DMS53 treated with DMSO at 0.1 percent for 48 hours (cell line): ENCODE data around the gene SCYGR2.
A peak's percentile ranks its signal among the peaks of the same experiment; 100 is the strongest.

ENCODE experiments used
- DNase-seq: peaks from one replicate; lab custom pipeline; 2025; ENCODE audit not compliant: unreplicated experiment; lab: John Stamatoyannopoulos, UW

SCYGR2 gene

DNA sequence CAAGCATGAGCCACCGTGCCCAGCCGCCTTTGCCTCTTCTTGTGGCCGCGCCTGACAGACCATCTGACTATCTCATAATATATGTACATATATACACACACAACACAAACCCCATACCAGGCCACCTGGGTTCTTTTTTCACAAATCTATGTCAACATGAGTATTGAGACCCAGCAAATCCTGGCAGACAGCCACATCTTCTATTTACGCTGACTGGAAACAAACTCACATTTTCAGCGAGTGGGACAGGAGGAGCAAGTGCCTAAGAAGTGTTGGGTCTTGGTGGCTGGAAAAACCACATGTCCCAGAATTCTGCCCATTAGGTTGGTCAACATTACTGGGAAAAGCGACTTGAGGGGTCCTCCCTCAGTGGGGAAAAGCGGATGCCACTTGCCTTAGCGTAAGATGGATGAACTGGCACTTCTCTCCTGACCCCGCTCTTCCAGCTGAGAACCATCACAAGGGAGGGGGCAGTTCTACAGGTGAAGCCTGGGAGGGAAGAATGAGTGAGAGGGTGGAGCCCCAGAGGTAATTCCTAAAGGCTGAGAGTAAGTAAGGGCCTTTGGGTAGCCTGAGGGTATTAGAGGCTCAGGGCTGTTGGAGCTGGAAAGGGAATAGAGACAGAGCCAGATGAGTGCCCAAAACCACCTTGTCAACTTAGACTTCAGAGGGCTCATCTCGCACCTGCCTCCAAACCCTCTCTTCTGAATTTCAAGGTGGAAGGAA, 14.0 kb downstream of the SCYGR2 start:
- peak; percentile 35 for DNase-seq

GRCh38 chr2:227613272-227613660, 14.6 kb downstream of the SCYGR2 start:
- DNase-seq = no peak

- no peak for DNase-seq
Measured at GRCh38 chr2:227614246-227614645, 15.6 kb downstream of the SCYGR2 start.

GRCh38 chr2:227614740-227615139, 16.0 kb downstream of the SCYGR2 start, which contains the start of gene SCYGR3:
Gene SCYGR3 (minus strand): TSS chr2:227614840. CDS start chr2:227614840, 0 bp downstream.
- DNase-seq = no peak

DNA sequence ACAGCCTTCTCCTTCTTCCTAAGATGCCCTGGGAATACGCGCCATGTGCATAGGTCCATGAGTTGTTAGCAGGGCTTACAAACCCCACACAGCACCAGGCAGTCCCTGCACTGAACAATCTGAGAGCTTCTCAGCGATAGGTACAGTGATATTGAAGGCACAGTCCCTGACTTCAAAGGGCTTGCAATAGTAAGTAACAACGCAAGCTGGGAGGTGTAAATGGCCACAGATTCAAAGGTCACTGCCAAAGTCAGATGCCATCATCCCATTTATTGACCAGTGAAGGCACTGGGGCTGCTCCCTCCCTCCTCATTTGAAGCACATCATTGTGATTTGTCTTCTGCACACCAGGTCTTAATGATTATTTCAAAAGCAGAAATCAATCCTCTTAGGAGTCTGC, 16.5 kb downstream of the SCYGR2 start:
- no peak for DNase-seq

GRCh38 chr2:227615906-227616305, 17.2 kb downstream of the SCYGR2 start:
- DNase-seq = no peak

GRCh38 chr2:227616631-227617030, 17.9 kb downstream of the SCYGR2 start:
- DNase-seq = no peak

DNA sequence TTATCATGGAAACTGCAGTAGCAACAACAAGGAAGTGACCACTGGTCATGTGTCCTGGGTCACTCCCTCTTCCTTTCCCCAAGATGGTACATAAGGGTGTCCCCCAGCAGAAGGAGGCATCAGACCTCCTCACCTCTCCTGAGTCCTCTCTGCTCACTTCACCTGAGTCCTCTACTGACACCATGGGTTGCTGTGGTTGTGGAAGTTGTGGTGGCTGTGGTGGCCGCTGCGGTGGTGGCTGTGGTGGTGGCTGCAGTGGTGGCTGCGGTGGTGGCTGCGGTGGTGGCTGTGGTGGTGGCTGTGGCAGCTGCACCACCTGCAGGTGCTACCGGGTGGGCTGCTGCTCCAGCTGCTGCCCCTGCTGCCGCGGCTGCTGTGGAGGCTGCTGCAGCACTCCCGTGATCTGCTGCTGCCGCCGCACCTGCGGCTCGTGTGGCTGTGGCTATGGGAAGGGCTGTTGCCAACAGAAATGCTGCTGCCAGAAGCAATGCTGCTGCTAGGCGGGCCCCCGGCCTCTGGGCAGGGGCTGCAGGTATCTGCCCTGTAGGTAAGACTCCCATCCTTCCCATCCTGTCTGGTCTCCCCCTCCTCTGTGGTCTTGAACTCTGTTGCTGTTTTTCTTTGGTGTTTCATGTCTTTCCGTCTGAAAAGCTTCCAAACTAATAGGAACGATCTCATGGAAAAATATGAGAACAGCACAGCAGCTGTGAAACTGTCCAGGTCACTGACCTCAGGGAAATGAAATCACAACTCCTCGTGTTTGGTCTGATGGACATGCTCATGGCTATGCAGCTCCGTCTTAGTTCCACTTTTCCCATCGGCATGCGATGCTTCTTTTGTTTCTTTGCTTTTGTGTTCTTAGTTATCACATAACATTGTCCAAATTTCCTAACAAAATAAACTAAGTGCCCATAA, 18.9 kb downstream of the SCYGR2 start, which contains the start of gene SCYGR4:
SCYGR4 (plus strand) TSS at position 183 of the 915 bp plus-strand sequence; CDS start at position 183, 0 bp downstream.
- no peak for DNase-seq

- DNase-seq = no peak
Measured at GRCh38 chr2:227623226-227623625, 24.5 kb downstream of the SCYGR2 start.

DNA sequence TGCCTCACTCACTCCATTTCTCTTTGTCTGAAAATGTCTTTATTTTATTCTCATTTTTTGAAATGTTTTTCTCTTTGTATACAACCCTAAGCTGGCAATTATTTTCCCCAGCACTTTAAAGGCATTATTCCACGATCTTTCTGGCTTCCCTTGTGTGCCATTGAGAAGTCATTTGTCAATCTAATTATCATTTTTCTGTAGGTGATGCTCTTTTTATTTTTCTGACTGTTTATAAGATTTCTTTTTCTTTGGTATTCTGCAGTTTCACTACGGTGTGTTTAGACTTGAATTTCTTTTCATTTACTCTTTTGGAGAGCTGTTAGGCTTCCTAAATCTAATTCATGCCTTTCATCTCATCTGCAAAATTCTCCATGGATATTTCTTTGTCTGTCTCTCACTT, 26.7 kb downstream of the SCYGR2 start:
- no peak for DNase-seq

GRCh38 chr2:227626580-227627151, 28.0 kb downstream of the SCYGR2 start:
- DNase-seq = no peak

DNA sequence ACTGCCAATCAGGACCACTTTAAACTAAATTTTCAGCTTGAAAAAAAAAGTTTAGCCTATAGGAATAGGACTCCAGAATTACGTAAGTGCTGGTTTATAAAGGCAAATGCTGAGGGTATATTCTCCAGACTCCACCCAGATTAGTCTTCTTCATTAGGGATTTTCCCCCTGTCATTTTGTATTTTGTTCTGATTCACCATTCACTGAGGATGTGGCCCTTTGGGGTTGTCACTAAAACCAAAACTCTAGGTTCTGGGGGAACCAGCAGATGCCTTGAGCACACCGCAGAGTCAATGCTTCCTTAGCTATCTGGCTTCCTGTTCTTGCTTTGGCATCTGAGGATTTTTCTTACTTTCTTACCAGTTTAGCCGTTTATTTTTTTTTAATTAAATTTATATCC, 29.1 kb downstream of the SCYGR2 start:
- DNase-seq = no peak

GRCh38 chr2:227629435-227629834, 30.7 kb downstream of the SCYGR2 start:
- no peak for DNase-seq

- DNase-seq = no peak
Measured at GRCh38 chr2:227630322-227630721, 31.6 kb downstream of the SCYGR2 start.

- DNase-seq = no peak
Measured at GRCh38 chr2:227632827-227633226, 34.1 kb downstream of the SCYGR2 start.

- no peak for DNase-seq
Measured at GRCh38 chr2:227634201-227634600, 35.5 kb downstream of the SCYGR2 start.

GRCh38 chr2:227642656-227643055, 44.0 kb downstream of the SCYGR2 start:
- DNase-seq = no peak

DNA sequence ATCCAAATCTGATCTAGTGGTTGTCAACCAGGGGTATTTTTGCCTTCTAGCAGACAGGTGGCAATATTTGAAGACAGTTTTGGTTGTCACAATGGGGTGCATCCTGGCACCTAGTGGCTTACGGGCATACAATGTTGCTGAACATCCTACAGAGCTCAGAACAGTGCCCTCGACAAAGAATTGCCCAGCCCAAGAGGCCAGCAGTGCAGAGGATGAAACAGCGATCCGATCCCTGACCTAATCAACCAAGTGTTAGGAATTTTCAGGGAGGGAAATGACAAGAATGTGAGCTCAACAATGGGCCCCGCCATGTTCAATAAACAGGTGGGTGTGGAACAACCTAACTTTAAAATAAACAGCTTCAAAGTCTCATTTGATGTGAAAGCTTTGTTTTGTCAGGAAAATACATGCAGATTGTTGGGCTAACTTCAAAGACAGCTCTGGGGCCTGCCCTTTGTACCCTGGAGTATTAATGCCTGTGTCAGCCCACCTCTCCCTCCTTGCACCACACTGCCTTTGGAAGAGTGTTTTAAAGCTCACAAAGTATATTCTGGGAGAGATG, 45.4 kb downstream of the SCYGR2 start:
- DNase-seq = no peak
